SK-N-SH (cell line): ENCODE results near the gene CPB1.

Experiments used
- CTCF ChIP-seq: fragments of 200-600 bp; sonication (generic); IDR thresholded peaks from 2 replicates; pipeline ENCODE4 v1.6.1; 2017; ENCODE audit warnings: antibody characterized with exemption, mild to moderate bottlenecking, moderate library complexity
- EP300 ChIP-seq, 2 experiments: IDR thresholded peaks; 2 replicates each; pipeline versions ENCODE4 v1.4.0 to v1.6.1; 2012; ENCODE audit warnings: borderline replicate concordance in 1 of 2, low read depth in 1 of 2, low read length in 1 of 2
- FOXM1 ChIP-seq: IDR thresholded peaks from 2 replicates; pipeline ENCODE4 v1.4.0; 2012; ENCODE audit warnings: low read depth, mild to moderate bottlenecking
- GABPA ChIP-seq: IDR thresholded peaks from 2 replicates; pipeline ENCODE4 v1.4.0; 2012; ENCODE audit warnings: low read depth, mild to moderate bottlenecking
- JUND ChIP-seq: IDR thresholded peaks from 2 replicates; pipeline ENCODE4 v1.4.0; 2012
- PBX3 ChIP-seq: IDR thresholded peaks from 2 replicates; pipeline ENCODE4; 2012
- POLR2AphosphoS5 ChIP-seq: IDR thresholded peaks from 2 replicates; pipeline ENCODE4 v1.6.1; 2012; ENCODE audit warnings: low read depth, low read length
- RAD21 ChIP-seq: IDR thresholded peaks from 2 replicates; pipeline ENCODE4 v1.6.1; 2012; ENCODE audit warnings: mild to moderate bottlenecking, low read length
- RCOR1 ChIP-seq: fragments of 150-350 bp; IDR thresholded peaks from 2 replicates; pipeline ENCODE4 v1.6.1; 2017; ENCODE audit warnings: antibody characterized with exemption, low read length
- RFX5 ChIP-seq: IDR thresholded peaks from 2 replicates; pipeline ENCODE4 v1.6.1; 2012; ENCODE audit warnings: mild to moderate bottlenecking, improper control_type of control experiment, low read length
- TAF1 ChIP-seq: IDR thresholded peaks from 2 replicates; pipeline ENCODE4 v1.6.1; 2012; ENCODE audit warnings: low read depth, mild to moderate bottlenecking, low read length, moderate library complexity, borderline replicate concordance
- TEAD4 ChIP-seq: IDR thresholded peaks from 2 replicates; pipeline ENCODE4 v1.4.0; 2012; ENCODE audit warnings: mild to moderate bottlenecking, borderline replicate concordance; ENCODE audit not compliant: insufficient read depth
- YY1 ChIP-seq: IDR thresholded peaks from 2 replicates; pipeline ENCODE4 v1.4.0; 2012; ENCODE audit warnings: low read depth, mild to moderate bottlenecking
- ZBTB33 ChIP-seq: IDR thresholded peaks from 2 replicates; pipeline ENCODE4 v1.4.0; 2012; ENCODE audit warnings: low read depth, borderline replicate concordance

DNA sequence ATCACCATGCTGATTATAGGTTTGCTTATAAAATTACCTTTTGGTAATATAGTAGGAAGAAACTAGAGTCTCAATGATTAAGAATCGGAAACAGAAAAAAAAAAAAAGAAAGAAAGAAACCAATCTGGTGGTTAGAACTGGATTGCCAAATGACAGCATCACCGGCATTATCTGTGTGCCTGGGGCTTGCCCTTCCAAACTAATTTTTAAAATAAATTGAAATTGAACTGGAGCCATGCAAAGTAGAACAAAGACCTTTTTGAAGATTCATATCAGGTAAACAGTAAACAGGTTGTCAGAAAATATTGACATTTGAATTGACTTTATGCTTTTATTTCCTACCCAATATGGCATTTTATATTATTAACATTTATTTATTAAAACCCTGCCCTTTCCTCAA is 11.2 kb upstream of the CPB1 start:
- TF ChIP-seq RCOR1 (peak; percentile 65; the same call in 1 of the 2 replicates), RFX5 (no peak), CTCF (no peak), POLR2AphosphoS5 (no peak), TAF1 (no peak), TEAD4 (no peak), RAD21 (no peak), GABPA (no peak), JUND (no peak), ZBTB33 (no peak), FOXM1 (no peak), YY1 (no peak), EP300 (IDR thresholded peaks at IDR 0.05; ENCODE audit: borderline replicate concordance in 1 of 2, low read depth in 1 of 2, low read length in 1 of 2) (peak in 1 of 2 experiments; percentile 78; a peak in 2 of 4 replicates), PBX3 (no peak)
